Measurements from ENCODE around the gene KCNN3. TPM values are rescaled to one million over a fixed set of nuclear protein-coding genes. Genes with fewer than 3 reads are reported as not detected.

Gene KCNN3
- total and polyA plus RNA-seq, 2 of the 8 experiments (the other 6 are each of a cell fraction or from before 2014, with no cell fraction given) = 2.8 to 3.7 TPM

- no peak overlapping the region for H4K91ac ChIP-seq (replicated peaks; ENCODE audit: insufficient read length, low read length)
- no peak overlapping the region for H3K18ac ChIP-seq (ENCODE audit: extremely low read depth, low read length)
- H3K4me1 ChIP-seq (replicated peaks in 1 of 4; ENCODE audit: control insufficient read depth in 3 of 4, insufficient read depth in 4 of 4, low read length in 3 of 4) = peaks cover 10 to 42% (median 21%) of the 10 kb centered on the region in 4 experiments; a peak in 6 of 7 replicates
- H2BK12ac ChIP-seq (ENCODE audit: low read depth, low read length) = peak overlapping the region; percentile 80
- no peak overlapping the region for H2BK120ac ChIP-seq (replicated peaks; ENCODE audit: low read depth, low read length)
- H3K79me1 ChIP-seq (ENCODE audit: low read depth, low read length) = no peaks in the 10 kb centered on the region
- no peak overlapping the region for H3K27ac ChIP-seq (ENCODE audit: low read depth, low read length)
- H4K5ac ChIP-seq (ENCODE audit: insufficient read length, low read depth, low read length) = no peak overlapping the region
- H3K4me3 ChIP-seq (ENCODE audit: extremely low read depth in 1 of 4, insufficient read depth in 2 of 4, low read depth in 3 of 4, low read length in 4 of 4) = no peak overlapping the region
- no peak overlapping the region; the same call in 1 of the 2 replicates for H2BK5ac ChIP-seq (ENCODE audit: low read depth, low read length)
- H3K4me2 ChIP-seq (ENCODE audit: insufficient read depth in 1 of 2, low read depth in 2 of 2, low read length in 2 of 2) = no peak overlapping the region
- H3K9me3 ChIP-seq (ENCODE audit: insufficient read depth in 2 of 2, low read depth in 1 of 2, low read length in 1 of 2) = no peaks in the 10 kb centered on the region
- peaks cover 0 to 9% (median 7%) of the 10 kb centered on the region in 4 experiments; a peak in 3 of 7 replicates for H3K27me3 ChIP-seq (replicated peaks in 1 of 4; ENCODE audit: control insufficient read depth in 3 of 4, extremely low read depth in 1 of 4, insufficient read depth in 3 of 4, low read length in 3 of 4)
- DNase-seq (ENCODE audit: low read depth in 1 of 2, low spot score in 2 of 2) (no peak), FAIRE-seq (no peak)
- peaks cover 3% of the 10 kb centered on the region; the same call in 1 of the 2 replicates for H3K23me2 ChIP-seq (ENCODE audit: low read depth, low read length)
- peak overlapping the region; percentile 95 for H2BK15ac ChIP-seq (ENCODE audit: low read length)
- no peak overlapping the region for H3K4ac ChIP-seq (replicated peaks; ENCODE audit: insufficient read length, low read depth, low read length)
- 84% methylated on average over 8 of the region's 8 CpGs; no CpG with 5 or more reads in 1 of the 2 experiments for WGBS, 2 experiments (ENCODE audit: extremely low coverage in 1 of 2, insufficient coverage in 1 of 2, insufficient read length in 1 of 2, insufficient replicate concordance in 2 of 2, low coverage in 1 of 2, low lambda C conversion rate in 2 of 2, missing lambda C conversion rate in 1 of 2)
- no peak overlapping the region for H2AK5ac ChIP-seq (ENCODE audit: low read depth, low read length)
- POLR2A ChIA-PET (ENCODE audit: partially characterized antibody) = no interaction called here
- 0 out of 2 replicates have a peak overlapping the region, but pooled peaks have one; percentile 86 for H2BK20ac ChIP-seq (ENCODE audit: low read length)
- no peak overlapping the region for H3K23ac ChIP-seq (ENCODE audit: insufficient read length)
- no peak overlapping the region for H2AFZ ChIP-seq (ENCODE audit: low read length)
- no peaks in the 10 kb centered on the region for H3K79me2 ChIP-seq (ENCODE audit: control insufficient read depth in 1 of 2, insufficient read depth in 2 of 2, low read length in 2 of 2)
- H3K56ac ChIP-seq (replicated peaks; ENCODE audit: insufficient read length, low read depth, low read length) = no peak overlapping the region
- CTCF ChIA-PET (ENCODE audit: partially characterized antibody) = interaction anchor here (0.7 to 6.3 kb wide), 23 partner anchors 8 to 202 kb away, joined by 3 to 80 read pairs (median 7); partner anchors contain the start of gene FLAD1
- H3K14ac ChIP-seq (ENCODE audit: insufficient read length) = no peak overlapping the region
- no peak overlapping the region; the same call in 1 of the 2 replicates for H4K8ac ChIP-seq (ENCODE audit: extremely low read depth, insufficient read depth, low read length)
- no peaks in the 10 kb centered on the region for H3K36me3 ChIP-seq (ENCODE audit: control insufficient read depth in 2 of 4, insufficient read depth in 4 of 4, low read length in 3 of 4)
- no peaks in the 10 kb centered on the region for H4K20me1 ChIP-seq (replicated peaks in 1 of 2; ENCODE audit: control insufficient read depth in 1 of 2, insufficient read depth in 2 of 2, low read length in 2 of 2)
- H3K9ac ChIP-seq (replicated peaks in 1 of 4; ENCODE audit: extremely low read depth in 1 of 4, low read depth in 3 of 4, low read length in 3 of 4) = no peak overlapping the region
- TF ChIP-seq YY1 (IDR thresholded peaks at IDR 0.05; ENCODE audit: low read depth, low read length) = no peak
- no peak for TF ChIP-seq ATF3 (IDR thresholded peaks at IDR 0.05; ENCODE audit: insufficient read depth, low read depth, low read length)
- no peak for TF ChIP-seq KDM5A (IDR thresholded peaks at IDR 0.05; ENCODE audit: low read length)
- no peak for TF ChIP-seq KDM4A (IDR thresholded peaks at IDR 0.05; ENCODE audit: low read depth, low read length, severe bottlenecking)
- no peak for TF ChIP-seq RFX5 (IDR thresholded peaks at IDR 0.05; ENCODE audit: borderline replicate concordance, low read depth, low read length)
- TF ChIP-seq JUN (IDR thresholded peaks at IDR 0.05; ENCODE audit: low read depth, low read length) = no peak
- no peak for TF ChIP-seq RXRA (IDR thresholded peaks at IDR 0.05; ENCODE audit: insufficient read depth, low read depth, low read length)
- no peak for TF ChIP-seq USF2 (IDR thresholded peaks at IDR 0.05; ENCODE audit: low read length)
- no peak for TF ChIP-seq KDM1A (IDR thresholded peaks at IDR 0.05; ENCODE audit: borderline replicate concordance, low read length)
- no peak for TF ChIP-seq FOSL1 (IDR thresholded peaks at IDR 0.05; ENCODE audit: insufficient read depth, low read depth, low read length)
These were observed 5.7 kb downstream of the KCNN3 start for GRCh38 chr1:154864189-154864975.
